Smooth muscle cell (in vitro differentiated cells): ENCODE data around the gene SGCD. TPM values are rescaled to one million over a fixed set of nuclear protein-coding genes. Genes with fewer than 3 reads are reported as not detected.

ENCODE experiments used
- DNase-seq: peaks from one replicate; lab custom pipeline; 2025; ENCODE audit not compliant: unreplicated experiment; lab: John Stamatoyannopoulos, UW
- H2AFZ ChIP-seq: fragments of 200-600 bp; sonication (generic); 2 replicates; pipeline ENCODE4 v1.6.0; 2016; ENCODE audit warnings: antibody characterized with exemption, low read depth, mild to moderate bottlenecking
- H3F3A ChIP-seq: fragments of 200-600 bp; sonication (generic); 2 replicates; pipeline ENCODE4 v1.6.0; 2017; ENCODE audit warnings: antibody characterized with exemption, low read depth
- H3K27ac ChIP-seq: fragments of 200-600 bp; sonication (generic); 2 replicates; pipeline ENCODE4 v1.5.1; 2016; ENCODE audit warnings: low read depth, mild to moderate bottlenecking
- H3K27me3 ChIP-seq: fragments of 200-600 bp; sonication (generic); 2 replicates; pipeline ENCODE4 v1.6.1; 2016; ENCODE audit warnings: low read depth, mild to moderate bottlenecking
- H3K36me3 ChIP-seq: fragments of 200-600 bp; sonication (generic); 2 replicates; pipeline ENCODE4 v1.5.1; 2016; ENCODE audit warnings: low read depth
- H3K4me1 ChIP-seq: fragments of 200-600 bp; sonication (generic); 2 replicates; pipeline ENCODE4 v1.5.1; 2016; ENCODE audit warnings: low read depth
- H3K4me2 ChIP-seq: fragments of 200-600 bp; sonication (generic); 2 replicates; pipeline ENCODE4 v1.6.0; 2016; ENCODE audit warnings: mild to moderate bottlenecking
- H3K4me3 ChIP-seq: fragments of 200-600 bp; sonication (generic); 2 replicates; pipeline ENCODE4 v1.5.1; 2016; ENCODE audit warnings: mild to moderate bottlenecking
- H3K79me2 ChIP-seq: fragments of 200-600 bp; sonication (generic); 2 replicates; pipeline ENCODE4 v1.6.0; 2016; ENCODE audit warnings: low read depth, mild to moderate bottlenecking
- H3K9ac ChIP-seq: fragments of 200-600 bp; sonication (generic); 2 replicates; pipeline ENCODE4 v1.6.0; 2016; ENCODE audit warnings: low read depth
- H3K9me3 ChIP-seq: fragments of 200-600 bp; sonication (generic); replicated peaks from 2 replicates; pipeline ENCODE4 v1.5.1; 2016; ENCODE audit warnings: low read depth
- H4K20me1 ChIP-seq: fragments of 200-600 bp; sonication (generic); 2 replicates; pipeline ENCODE4 v1.6.0; 2016; ENCODE audit warnings: low read depth
- CTCF ChIP-seq: fragments of 200-600 bp; sonication (generic); IDR thresholded peaks from 2 replicates; pipeline ENCODE4 v1.5.1; 2017; ENCODE audit warnings: borderline replicate concordance, mild to moderate bottlenecking, antibody characterized with exemption; ENCODE audit not compliant: insufficient read depth, poor library complexity, severe bottlenecking
- WGBS: methylation state at CpG from one replicate; pipeline ENCODE4 v1.1.7; 2016; ENCODE audit warnings: low lambda C conversion rate; 5-methylcytosine and 5-hydroxymethylcytosine counted together
- polyA plus RNA-seq: library from polyadenylated mRNA; unstranded; fragments of >200 nt; fragmentation: Nextera tagmentation; extraction: Ambion mirVana; gene quantifications from 2 replicates; pipeline ENCODE4 v1.2.1, GENCODE V29; 2016
- total RNA-seq: library from RNA; depleted of rRNA; stranded (reverse); fragments of >200 nt; gene quantifications from 2 replicates; pipeline ENCODE4 v1.2.3, GENCODE V29; 2014

The SGCD gene
- total and polyA plus RNA-seq, 2 experiments from 2014 or later: 1.6 to 3.5 TPM

- Histone ChIP-seq H3K4me3 (no peak overlapping the region), H3K9me3 (no peaks in the 10 kb centered on the region), H3K27ac (no peak overlapping the region), H3K36me3 (no peaks in the 10 kb centered on the region), H3K4me1 (no peaks in the 10 kb centered on the region), H3K79me2 (no peaks in the 10 kb centered on the region), H3K27me3 (no peaks in the 10 kb centered on the region), H3K9ac (no peak overlapping the region), H4K20me1 (no peaks in the 10 kb centered on the region), H3F3A (no peaks in the 10 kb centered on the region), H3K4me2 (no peak overlapping the region), H2AFZ (no peak overlapping the region)
- 83% methylated on average over 4 of the region's 4 CpGs for WGBS
- TF ChIP-seq CTCF: no peak
- DNase-seq: no peak
Measured at GRCh38 chr5:156532921-156533320, 206.0 kb downstream of the SGCD start.

GRCh38 chr5:156534085-156534484 is 207.1 kb downstream of the SGCD start:
- Histone ChIP-seq H2AFZ (no peak overlapping the region), H3K27me3 (peaks cover 4% of the 10 kb centered on the region), H3K27ac (no peak overlapping the region), H3K9me3 (no peaks in the 10 kb centered on the region), H3K4me3 (no peak overlapping the region), H3K4me1 (no peaks in the 10 kb centered on the region), H3K79me2 (no peaks in the 10 kb centered on the region), H4K20me1 (no peaks in the 10 kb centered on the region), H3K4me2 (no peak overlapping the region), H3K36me3 (no peaks in the 10 kb centered on the region), H3F3A (no peaks in the 10 kb centered on the region), H3K9ac (no peak overlapping the region)
- WGBS: 86% methylated on average over 2 of the region's 2 CpGs
- no peak for DNase-seq
- TF ChIP-seq CTCF: no peak

GRCh38 chr5:156534906-156535485 is 208.0 kb downstream of the SGCD start:
- no peaks in the 10 kb centered on the region for H3K9me3 ChIP-seq
- no peaks in the 10 kb centered on the region for H4K20me1 ChIP-seq
- WGBS: 88% methylated on average over 2 of the region's 2 CpGs
- H3K36me3 ChIP-seq: no peaks in the 10 kb centered on the region
- H2AFZ ChIP-seq: no peak overlapping the region
- no peak for TF ChIP-seq CTCF
- H3K4me3 ChIP-seq: no peak overlapping the region
- no peaks in the 10 kb centered on the region for H3K79me2 ChIP-seq
- no peak overlapping the region for H3K9ac ChIP-seq
- no peak for DNase-seq
- H3K27ac ChIP-seq: no peak overlapping the region
- H3K4me1 ChIP-seq: no peaks in the 10 kb centered on the region
- no peaks in the 10 kb centered on the region for H3F3A ChIP-seq
- peaks cover 6% of the 10 kb centered on the region for H3K27me3 ChIP-seq
- no peak overlapping the region for H3K4me2 ChIP-seq

- no peaks in the 10 kb centered on the region for H3K4me1 ChIP-seq
- no peak overlapping the region for H2AFZ ChIP-seq
- no peaks in the 10 kb centered on the region for H3K9me3 ChIP-seq
- no peak overlapping the region for H3K4me3 ChIP-seq
- no peak overlapping the region for H3K27ac ChIP-seq
- no peaks in the 10 kb centered on the region for H3K79me2 ChIP-seq
- no peak overlapping the region for H3K4me2 ChIP-seq
- no peak for TF ChIP-seq CTCF
- WGBS: 70% methylated on average over 3 of the region's 3 CpGs
- peaks cover 28% of the 10 kb centered on the region for H3K27me3 ChIP-seq
- H3K36me3 ChIP-seq: no peaks in the 10 kb centered on the region
- no peak overlapping the region for H3K9ac ChIP-seq
- H3F3A ChIP-seq: no peaks in the 10 kb centered on the region
- H4K20me1 ChIP-seq: no peaks in the 10 kb centered on the region
- no peak for DNase-seq
Measured at GRCh38 chr5:156540491-156540890, 213.5 kb downstream of the SGCD start.
